ENCODE measurements around the gene THAP10.

The THAP10 gene

DNA sequence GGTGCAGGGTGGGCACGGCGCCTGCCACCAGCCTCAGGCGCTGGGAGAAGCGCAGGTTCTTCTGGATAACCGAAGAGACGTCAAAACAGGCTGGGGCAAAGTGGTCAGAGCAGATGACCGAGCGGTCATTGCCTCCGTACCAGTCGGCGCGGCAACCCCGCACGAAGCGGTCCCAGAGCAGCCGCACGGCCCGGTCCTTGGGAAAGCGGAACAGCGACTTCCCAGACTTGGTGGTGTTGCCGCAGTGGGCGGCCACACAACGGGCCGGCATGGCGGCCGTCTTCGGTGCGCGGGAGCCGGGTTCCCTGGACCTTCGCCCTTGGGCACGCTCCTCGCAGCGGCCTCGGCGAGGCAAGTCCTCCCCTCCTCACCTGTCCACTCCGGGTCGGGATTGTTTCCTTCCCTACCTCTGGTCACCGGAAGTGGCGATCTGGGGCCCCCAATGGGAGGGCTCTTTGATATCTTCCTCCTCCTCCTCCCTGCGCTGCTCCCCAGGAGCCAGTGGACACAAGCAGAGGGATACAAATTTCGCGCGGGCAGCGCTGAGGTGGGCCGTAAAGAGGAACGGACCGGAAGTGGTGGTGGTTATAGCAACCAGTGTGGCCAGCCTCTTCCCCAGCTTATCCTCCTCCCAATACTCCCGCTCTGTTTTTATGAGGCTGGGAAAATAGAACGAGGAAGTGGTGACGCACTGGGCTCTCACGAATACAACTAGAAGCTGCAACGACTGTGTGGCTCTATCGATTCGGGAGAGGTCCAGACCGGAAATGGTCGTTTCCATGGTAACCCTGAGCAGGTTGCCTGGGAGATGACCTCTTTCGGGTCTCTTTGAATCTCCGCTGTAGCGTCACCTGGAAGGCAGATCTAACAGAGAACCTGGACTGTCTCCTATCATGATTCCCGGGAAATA lies at the start of gene THAP10, which contains the start of gene LRRC49 (continued):
- TF ChIP-seq, protein P1, sequence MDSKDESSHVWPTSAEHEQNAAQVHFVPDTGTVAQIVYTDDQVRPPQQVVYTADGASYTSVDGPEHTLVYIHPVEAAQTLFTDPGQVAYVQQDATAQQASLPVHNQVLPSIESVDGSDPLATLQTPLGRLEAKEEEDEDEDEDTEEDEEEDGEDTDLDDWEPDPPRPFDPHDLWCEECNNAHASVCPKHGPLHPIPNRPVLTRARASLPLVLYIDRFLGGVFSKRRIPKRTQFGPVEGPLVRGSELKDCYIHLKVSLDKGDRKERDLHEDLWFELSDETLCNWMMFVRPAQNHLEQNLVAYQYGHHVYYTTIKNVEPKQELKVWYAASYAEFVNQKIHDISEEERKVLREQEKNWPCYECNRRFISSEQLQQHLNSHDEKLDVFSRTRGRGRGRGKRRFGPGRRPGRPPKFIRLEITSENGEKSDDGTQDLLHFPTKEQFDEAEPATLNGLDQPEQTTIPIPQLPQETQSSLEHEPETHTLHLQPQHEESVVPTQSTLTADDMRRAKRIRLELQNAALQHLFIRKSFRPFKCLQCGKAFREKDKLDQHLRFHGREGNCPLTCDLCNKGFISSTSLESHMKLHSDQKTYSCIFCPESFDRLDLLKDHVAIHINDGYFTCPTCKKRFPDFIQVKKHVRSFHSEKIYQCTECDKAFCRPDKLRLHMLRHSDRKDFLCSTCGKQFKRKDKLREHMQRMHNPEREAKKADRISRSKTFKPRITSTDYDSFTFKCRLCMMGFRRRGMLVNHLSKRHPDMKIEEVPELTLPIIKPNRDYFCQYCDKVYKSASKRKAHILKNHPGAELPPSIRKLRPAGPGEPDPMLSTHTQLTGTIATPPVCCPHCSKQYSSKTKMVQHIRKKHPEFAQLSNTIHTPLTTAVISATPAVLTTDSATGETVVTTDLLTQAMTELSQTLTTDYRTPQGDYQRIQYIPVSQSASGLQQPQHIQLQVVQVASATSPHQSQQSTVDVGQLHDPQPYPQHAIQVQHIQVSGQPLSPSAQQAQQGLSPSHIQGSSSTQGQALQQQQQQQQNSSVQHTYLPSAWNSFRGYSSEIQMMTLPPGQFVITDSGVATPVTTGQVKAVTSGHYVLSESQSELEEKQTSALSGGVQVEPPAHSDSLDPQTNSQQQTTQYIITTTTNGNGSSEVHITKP (tag by site-specific recombination; IDR thresholded peaks at IDR 0.05) = peak; percentile 57
- TF ChIP-seq ZFP41 (tag by site-specific recombination; IDR thresholded peaks at IDR 0.05; ENCODE audit: borderline replicate concordance) = no peak

DNA sequence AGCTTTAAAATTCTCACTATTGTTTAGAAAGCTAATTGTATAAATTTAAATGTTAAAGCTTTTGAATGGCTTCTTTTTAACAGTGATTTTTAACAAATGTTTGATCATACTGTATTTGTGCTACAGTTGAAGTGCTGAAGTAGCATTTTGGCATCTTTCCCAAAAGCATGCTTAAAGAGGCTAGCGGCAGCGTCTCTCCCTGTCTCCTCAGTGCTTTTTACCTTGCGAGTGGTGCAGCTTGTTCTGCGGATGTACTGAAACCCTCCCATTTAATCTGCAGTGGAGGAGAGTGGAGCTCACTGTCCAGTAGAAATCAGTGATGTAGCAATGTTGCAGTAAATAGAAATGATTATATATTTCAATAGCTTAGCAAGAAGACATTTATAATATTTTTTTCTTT lies 44.1 kb upstream of the THAP10 start:
- ChIA-PET CTCF (interaction anchor here (0.6 to 1.7 kb wide), 5 partner anchors 15 to 351 kb away, joined by 3 to 4 read pairs (median 3); no protein-coding TSS in a partner anchor), POLR2A (no interaction called here)
- H3K36me3 ChIP-seq (ENCODE audit: control insufficient read depth in 2 of 2, insufficient read depth in 1 of 2, low read length in 2 of 2) = no peaks in the 10 kb centered on the region; a peak in 1 of 3 replicates
- TF ChIP-seq REPIN1 (tag by site-specific recombination; IDR thresholded peaks at IDR 0.05; ENCODE audit: low read depth) (no peak), SALL2 (tag by site-specific recombination; IDR thresholded peaks at IDR 0.05; ENCODE audit: borderline replicate concordance) (no peak), ZNF561 (tag by site-specific recombination; IDR thresholded peaks at IDR 0.05; ENCODE audit: borderline replicate concordance) (no peak), ZNF239 (tag by site-specific recombination; IDR thresholded peaks at IDR 0.05) (no peak), ZNF394 (tag by site-specific recombination; IDR thresholded peaks at IDR 0.05; ENCODE audit: borderline replicate concordance) (peak; percentile 44; the same call in 1 of the 2 replicates), OSR2 (tag by site-specific recombination; IDR thresholded peaks at IDR 0.05) (0 out of 2 replicates have a peak, but pooled peaks have one; percentile 27), ZNF660 (tag by site-specific recombination; IDR thresholded peaks at IDR 0.05) (peak; percentile 75; the same call in 1 of the 2 replicates), ZNF626 (tag by site-specific recombination; IDR thresholded peaks at IDR 0.05) (no peak), ZFP69B (tag by site-specific recombination; IDR thresholded peaks at IDR 0.05) (peak; percentile 32; the same call in 1 of the 2 replicates), ZXDB (tag by site-specific recombination; IDR thresholded peaks at IDR 0.05) (0 out of 2 replicates have a peak, but pooled peaks have one; percentile 10)
- TF ChIP-seq, protein P2, sequence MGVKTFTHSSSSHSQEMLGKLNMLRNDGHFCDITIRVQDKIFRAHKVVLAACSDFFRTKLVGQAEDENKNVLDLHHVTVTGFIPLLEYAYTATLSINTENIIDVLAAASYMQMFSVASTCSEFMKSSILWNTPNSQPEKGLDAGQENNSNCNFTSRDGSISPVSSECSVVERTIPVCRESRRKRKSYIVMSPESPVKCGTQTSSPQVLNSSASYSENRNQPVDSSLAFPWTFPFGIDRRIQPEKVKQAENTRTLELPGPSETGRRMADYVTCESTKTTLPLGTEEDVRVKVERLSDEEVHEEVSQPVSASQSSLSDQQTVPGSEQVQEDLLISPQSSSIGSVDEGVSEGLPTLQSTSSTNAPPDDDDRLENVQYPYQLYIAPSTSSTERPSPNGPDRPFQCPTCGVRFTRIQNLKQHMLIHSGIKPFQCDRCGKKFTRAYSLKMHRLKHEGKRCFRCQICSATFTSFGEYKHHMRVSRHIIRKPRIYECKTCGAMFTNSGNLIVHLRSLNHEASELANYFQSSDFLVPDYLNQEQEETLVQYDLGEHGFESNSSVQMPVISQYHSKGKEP (tag by site-specific recombination; IDR thresholded peaks at IDR 0.05) = peak; percentile 88
- TF ChIP-seq, protein P3, sequence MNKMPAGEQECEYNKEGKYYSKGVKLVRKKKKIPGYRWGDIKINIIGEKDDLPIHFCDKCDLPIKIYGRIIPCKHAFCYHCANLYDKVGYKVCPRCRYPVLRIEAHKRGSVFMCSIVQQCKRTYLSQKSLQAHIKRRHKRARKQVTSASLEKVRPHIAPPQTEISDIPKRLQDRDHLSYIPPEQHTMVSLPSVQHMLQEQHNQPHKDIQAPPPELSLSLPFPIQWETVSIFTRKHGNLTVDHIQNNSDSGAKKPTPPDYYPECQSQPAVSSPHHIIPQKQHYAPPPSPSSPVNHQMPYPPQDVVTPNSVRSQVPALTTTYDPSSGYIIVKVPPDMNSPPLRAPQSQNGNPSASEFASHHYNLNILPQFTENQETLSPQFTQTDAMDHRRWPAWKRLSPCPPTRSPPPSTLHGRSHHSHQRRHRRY (tag by site-specific recombination; IDR thresholded peaks at IDR 0.05) = no peak
- TF ChIP-seq, protein P1 (tag by site-specific recombination; IDR thresholded peaks at IDR 0.05) = peak; percentile 49
- TF ChIP-seq, protein P4, sequence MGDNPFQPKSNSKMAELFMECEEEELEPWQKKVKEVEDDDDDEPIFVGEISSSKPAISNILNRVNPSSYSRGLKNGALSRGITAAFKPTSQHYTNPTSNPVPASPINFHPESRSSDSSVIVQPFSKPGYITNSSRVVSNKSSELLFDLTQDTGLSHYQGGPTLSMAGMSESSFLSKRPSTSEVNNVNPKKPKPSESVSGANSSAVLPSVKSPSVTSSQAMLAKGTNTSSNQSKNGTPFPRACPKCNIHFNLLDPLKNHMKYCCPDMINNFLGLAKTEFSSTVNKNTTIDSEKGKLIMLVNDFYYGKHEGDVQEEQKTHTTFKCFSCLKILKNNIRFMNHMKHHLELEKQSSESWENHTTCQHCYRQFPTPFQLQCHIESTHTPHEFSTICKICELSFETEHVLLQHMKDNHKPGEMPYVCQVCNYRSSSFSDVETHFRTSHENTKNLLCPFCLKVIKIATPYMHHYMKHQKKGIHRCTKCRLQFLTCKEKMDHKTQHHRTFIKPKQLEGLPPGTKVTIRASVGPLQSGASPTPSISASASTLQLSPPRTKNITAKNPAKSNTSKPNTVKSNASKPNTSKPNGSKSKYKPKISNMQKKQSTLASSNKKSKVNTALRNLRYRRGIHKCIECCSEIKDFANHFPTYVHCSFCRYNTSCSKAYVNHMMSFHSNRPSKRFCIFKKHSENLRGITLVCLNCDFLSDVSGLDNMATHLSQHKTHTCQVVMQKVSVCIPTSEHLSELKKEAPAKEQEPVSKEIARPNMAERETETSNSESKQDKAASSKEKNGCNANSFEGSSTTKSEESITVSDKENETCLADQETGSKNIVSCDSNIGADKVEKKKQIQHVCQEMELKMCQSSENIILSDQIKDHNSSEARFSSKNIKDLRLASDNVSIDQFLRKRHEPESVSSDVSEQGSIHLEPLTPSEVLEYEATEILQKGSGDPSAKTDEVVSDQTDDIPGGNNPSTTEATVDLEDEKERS (tag by site-specific recombination; IDR thresholded peaks at IDR 0.05) = no peak
- TF ChIP-seq, protein P5, sequence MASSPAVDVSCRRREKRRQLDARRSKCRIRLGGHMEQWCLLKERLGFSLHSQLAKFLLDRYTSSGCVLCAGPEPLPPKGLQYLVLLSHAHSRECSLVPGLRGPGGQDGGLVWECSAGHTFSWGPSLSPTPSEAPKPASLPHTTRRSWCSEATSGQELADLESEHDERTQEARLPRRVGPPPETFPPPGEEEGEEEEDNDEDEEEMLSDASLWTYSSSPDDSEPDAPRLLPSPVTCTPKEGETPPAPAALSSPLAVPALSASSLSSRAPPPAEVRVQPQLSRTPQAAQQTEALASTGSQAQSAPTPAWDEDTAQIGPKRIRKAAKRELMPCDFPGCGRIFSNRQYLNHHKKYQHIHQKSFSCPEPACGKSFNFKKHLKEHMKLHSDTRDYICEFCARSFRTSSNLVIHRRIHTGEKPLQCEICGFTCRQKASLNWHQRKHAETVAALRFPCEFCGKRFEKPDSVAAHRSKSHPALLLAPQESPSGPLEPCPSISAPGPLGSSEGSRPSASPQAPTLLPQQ (tag by site-specific recombination; IDR thresholded peaks at IDR 0.05) = peak; percentile 81

More for the DNA sequence above, 44.1 kb upstream of the THAP10 start:
- Histone ChIP-seq H3K27ac (ENCODE audit: extremely low read depth, low read depth, low read length) (no peak overlapping the region), H3K4me1 (ENCODE audit: control insufficient read depth, insufficient read depth, low read length) (peaks cover 14% of the 10 kb centered on the region), H3K9me3 (ENCODE audit: control insufficient read depth, insufficient read depth, low read depth, low read length) (no peaks in the 10 kb centered on the region), H3K4me3 (ENCODE audit: low read depth, low read length) (no peak overlapping the region)
